ENCODE data around the gene PEG3.
A peak's percentile ranks its signal among the peaks of the same experiment; 100 is the strongest.

Gene PEG3

DNA sequence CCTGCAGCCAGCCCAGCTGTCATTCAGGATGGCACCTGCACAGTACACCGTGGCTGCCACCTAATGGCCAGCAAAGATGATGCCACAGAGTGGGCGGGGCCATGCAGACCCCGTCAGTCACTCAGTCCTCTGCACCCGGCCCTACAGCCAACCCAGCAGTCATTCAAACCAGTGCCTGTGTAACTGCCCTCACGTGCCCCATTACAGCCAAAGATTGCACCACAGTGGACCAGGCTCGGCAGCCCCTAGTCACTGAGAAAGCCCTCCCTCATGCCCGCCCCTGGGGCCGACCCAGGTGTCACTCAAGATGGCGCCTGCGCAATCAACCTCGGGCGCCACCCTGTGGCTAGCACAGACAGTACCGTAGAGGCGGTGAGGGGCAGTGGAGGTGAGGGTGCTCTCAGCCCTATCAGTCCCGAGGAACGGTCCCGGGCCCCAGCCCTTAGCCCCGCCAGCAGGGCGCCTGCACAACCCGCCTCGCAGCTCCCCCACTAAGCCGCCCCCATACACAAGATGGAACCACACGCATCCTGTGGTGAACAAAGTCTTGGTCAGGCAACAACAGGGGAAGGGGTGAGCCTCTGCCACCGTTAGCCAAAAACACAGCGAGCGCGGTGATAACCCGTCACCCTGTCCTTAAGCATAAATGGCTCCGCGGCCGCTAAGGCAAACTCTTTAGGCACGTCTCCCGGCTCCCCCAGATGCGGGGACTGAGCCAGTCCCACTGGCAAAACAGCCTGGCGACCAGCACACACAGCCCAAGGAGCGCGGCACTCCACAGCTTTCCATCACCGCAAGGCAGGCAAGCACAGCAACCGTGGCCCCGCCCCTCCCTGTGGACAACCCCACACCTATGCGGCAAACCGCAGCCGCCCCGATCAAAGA is 2.3 kb downstream of the PEG3 start:
- H3K4me3 ChIP-seq (ENCODE audit: low read depth in 1 of 2, low read length in 2 of 2) = peak overlapping the region; percentile 33 to 58

DNA sequence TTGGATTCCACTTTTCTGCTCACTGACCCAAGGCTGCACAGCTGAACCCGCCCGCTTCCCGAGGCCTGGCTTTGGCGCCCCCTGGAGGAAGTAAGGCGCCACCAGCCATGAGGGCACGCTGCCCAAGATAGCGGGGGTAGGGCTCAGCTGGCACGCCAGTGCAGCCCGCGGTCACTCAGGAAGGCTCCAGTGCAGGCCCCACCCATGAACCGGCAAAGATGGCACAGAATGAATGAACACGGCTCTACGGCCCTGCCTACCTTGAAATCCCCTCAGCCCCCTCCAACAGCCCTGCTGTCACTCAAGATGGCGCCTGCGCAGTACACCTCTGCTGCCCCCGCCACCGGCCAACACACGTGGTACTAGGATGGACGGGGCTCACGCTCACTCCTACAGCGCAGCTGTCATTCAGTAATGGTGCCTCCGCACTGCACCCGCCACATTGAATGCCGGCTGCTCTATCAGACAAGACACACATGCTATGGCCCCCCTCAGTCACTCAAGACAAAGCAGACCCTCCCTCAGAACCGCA is 3.0 kb downstream of the PEG3 start:
- Histone ChIP-seq H3K4me3 (ENCODE audit: low read depth in 1 of 2, low read length in 2 of 2) (peak overlapping the region; percentile 33 to 58), H3K9ac (ENCODE audit: low read length) (no peak overlapping the region), H3K27ac (ENCODE audit: low read depth, low read length) (peak overlapping the region; percentile 65), H3K9me3 (ENCODE audit: low read length) (no peaks in the 10 kb centered on the region), H3K36me3 (ENCODE audit: insufficient read depth, low read length) (no peaks in the 10 kb centered on the region), H3K27me3 (ENCODE audit: control insufficient read depth in 1 of 2, insufficient read depth in 2 of 2, low read length in 2 of 2) (no peaks in the 10 kb centered on the region), H3K4me1 (ENCODE audit: insufficient read depth, low read length) (no peaks in the 10 kb centered on the region)

More for the DNA sequence above, 2.3 kb downstream of the PEG3 start:
- Histone ChIP-seq H3K4me1 (ENCODE audit: insufficient read depth, low read length) (no peaks in the 10 kb centered on the region), H3K27ac (ENCODE audit: low read depth, low read length) (peak overlapping the region; percentile 65), H3K36me3 (ENCODE audit: insufficient read depth, low read length) (no peaks in the 10 kb centered on the region), H3K27me3 (ENCODE audit: control insufficient read depth in 1 of 2, insufficient read depth in 2 of 2, low read length in 2 of 2) (no peaks in the 10 kb centered on the region), H3K9ac (ENCODE audit: low read length) (no peak overlapping the region), H3K9me3 (ENCODE audit: low read length) (no peaks in the 10 kb centered on the region)

DNA sequence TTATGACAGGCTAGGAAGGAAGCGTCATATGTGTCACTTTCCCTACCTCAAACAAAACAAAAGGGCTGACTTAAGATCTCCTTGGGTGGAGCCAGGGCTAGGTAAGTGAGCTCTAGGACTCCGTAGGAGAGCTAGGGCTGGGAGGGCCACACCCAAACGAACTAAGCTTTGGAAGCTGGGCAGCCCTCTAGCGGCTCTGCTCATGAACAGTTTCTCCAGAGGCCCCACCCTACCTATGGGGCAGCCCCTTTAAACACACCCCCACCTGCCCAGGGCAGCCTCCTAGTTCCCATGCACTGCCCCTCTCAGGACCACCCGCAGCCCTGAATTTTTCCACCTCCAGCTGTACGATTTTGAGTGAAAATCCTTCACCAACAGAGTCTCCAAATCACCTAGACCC is 3.5 kb downstream of the PEG3 start:
- Histone ChIP-seq H3K9ac (ENCODE audit: low read length) (no peak overlapping the region), H3K4me1 (ENCODE audit: insufficient read depth, low read length) (no peaks in the 10 kb centered on the region), H3K36me3 (ENCODE audit: insufficient read depth, low read length) (no peaks in the 10 kb centered on the region), H3K27ac (ENCODE audit: low read depth, low read length) (no peak overlapping the region), H3K27me3 (ENCODE audit: control insufficient read depth in 1 of 2, insufficient read depth in 2 of 2, low read length in 2 of 2) (no peaks in the 10 kb centered on the region), H3K9me3 (ENCODE audit: low read length) (no peaks in the 10 kb centered on the region), H3K4me3 (ENCODE audit: low read depth in 1 of 2, low read length in 2 of 2) (peak overlapping the region in 1 of 2 donors; percentile 24)

DNA sequence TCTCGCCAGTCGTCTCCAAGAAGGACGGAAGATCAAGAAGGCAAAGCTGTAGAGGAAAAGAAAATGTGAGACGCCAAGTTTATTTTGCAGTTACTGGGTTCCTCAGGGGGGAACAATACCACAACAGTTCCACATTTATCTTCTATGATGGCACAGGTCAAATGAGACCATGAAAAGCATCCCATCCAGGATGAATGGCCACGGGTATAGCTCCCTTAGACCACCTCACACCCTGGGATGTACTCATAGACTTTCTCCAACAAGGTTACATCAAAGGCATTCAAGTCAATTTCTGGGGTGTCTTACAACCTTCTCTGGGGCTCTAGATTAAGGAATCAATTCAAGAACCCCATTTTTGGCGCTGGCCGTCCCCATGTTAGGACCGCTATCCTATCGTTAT is 4.5 kb downstream of the PEG3 start:
- H3K9ac ChIP-seq (ENCODE audit: low read length) = no peak overlapping the region
- no peaks in the 10 kb centered on the region for H3K27me3 ChIP-seq (ENCODE audit: control insufficient read depth in 1 of 2, insufficient read depth in 2 of 2, low read length in 2 of 2)
- H3K4me3 ChIP-seq (ENCODE audit: low read depth in 1 of 2, low read length in 2 of 2) = no peak overlapping the region
- H3K4me1 ChIP-seq (ENCODE audit: insufficient read depth, low read length) = no peaks in the 10 kb centered on the region
- H3K9me3 ChIP-seq (ENCODE audit: low read length) = no peaks in the 10 kb centered on the region
- no peaks in the 10 kb centered on the region for H3K36me3 ChIP-seq (ENCODE audit: insufficient read depth, low read length)
- H3K27ac ChIP-seq (ENCODE audit: low read depth, low read length) = no peak overlapping the region

DNA sequence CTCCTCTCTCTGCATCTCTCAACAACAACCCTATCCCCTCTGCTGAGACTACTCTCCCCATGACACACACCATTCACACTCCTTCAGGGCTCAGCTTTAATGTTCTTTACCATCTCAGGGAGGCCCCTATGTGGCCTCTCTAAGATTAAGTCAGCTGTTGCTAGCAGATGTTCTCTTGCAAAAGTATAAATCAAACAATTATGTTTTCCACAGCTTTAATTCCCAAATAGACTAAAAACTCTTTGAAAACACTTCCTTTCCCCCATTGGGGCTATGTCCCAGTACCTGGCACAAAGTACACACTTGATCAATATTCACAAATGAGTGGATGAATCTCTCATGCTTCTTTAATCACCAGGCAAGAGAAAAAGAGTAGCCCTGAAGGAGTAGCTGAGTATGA is 5.1 kb downstream of the PEG3 start:
- Histone ChIP-seq H3K9ac (ENCODE audit: low read length) (no peak overlapping the region), H3K36me3 (ENCODE audit: insufficient read depth, low read length) (no peaks in the 10 kb centered on the region), H3K4me1 (ENCODE audit: insufficient read depth, low read length) (no peaks in the 10 kb centered on the region), H3K27me3 (ENCODE audit: control insufficient read depth in 1 of 2, insufficient read depth in 2 of 2, low read length in 2 of 2) (no peaks in the 10 kb centered on the region), H3K9me3 (ENCODE audit: low read length) (no peaks in the 10 kb centered on the region), H3K27ac (ENCODE audit: low read depth, low read length) (no peak overlapping the region), H3K4me3 (ENCODE audit: low read depth in 1 of 2, low read length in 2 of 2) (no peak overlapping the region)

DNA sequence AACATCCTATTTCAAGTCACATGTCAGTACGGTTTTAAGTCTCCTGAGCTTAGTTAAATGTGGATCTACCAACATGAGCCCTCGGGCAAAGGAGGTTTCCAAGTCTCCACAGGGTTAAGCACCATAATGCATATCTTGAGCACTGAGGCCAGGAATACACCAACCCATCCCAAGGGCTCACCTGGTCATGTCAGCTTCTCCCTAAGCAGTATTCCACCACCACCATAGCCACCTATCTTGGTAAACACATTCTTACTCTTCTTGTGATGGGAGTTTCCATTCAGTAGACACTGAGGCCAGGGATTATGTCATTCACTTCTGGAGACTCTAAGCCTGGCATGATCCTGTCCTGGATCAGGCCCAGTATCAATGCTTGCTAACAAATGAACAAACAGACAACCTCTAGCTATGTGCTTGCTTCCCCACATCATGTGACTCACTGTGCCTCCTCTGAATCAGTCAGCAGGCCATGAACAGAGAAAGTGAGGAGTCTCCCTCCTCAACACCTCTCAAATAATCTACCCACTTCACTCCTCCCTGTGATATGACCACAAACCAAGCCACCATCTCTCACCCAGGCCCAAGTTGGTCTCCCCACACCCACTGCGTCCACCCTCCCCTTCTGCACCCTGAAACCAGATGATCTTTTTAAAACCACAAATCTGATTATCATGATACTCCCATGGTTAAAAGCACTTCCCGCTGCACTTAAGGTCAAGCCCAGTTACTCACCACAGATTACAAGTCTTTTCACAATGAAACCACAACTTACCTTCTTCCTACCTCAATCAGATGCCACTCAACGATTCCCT is 5.8 kb downstream of the PEG3 start:
- Histone ChIP-seq H3K9ac (ENCODE audit: low read length) (no peak overlapping the region), H3K9me3 (ENCODE audit: low read length) (no peaks in the 10 kb centered on the region), H3K4me1 (ENCODE audit: insufficient read depth, low read length) (no peaks in the 10 kb centered on the region), H3K36me3 (ENCODE audit: insufficient read depth, low read length) (no peaks in the 10 kb centered on the region), H3K4me3 (ENCODE audit: low read depth in 1 of 2, low read length in 2 of 2) (no peak overlapping the region), H3K27me3 (ENCODE audit: control insufficient read depth in 1 of 2, insufficient read depth in 2 of 2, low read length in 2 of 2) (no peaks in the 10 kb centered on the region), H3K27ac (ENCODE audit: low read depth, low read length) (no peak overlapping the region)

DNA sequence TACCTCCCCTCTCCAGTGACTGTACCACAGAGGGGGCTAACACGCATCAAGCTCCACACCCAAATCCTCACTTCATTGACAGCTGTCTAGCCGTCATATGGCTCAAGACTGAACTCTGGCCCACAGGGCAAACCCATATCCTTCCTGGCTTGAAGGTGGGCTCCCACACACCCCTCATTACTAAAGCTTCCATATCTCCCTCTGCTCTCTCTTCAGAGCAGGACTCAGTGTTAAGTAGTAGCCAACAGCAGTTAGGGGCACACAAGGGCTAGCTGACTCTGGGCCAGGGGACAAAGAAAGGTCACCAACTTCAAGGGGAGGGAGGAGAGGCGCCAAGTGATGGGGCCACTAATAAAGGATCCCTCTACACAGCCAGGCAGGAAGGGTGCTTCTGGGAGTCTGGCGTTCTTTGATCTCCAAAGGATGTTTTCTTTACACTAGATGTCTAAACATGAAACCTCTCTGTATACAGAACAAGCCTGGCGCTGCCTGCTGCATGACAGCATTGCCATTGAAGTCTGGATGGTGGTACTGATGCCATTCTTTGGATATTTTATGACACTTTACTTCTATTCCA is 8.1 kb downstream of the PEG3 start:
- H3K36me3 ChIP-seq (ENCODE audit: insufficient read depth, low read length) = no peaks in the 10 kb centered on the region
- no peak overlapping the region for H3K4me3 ChIP-seq (ENCODE audit: low read depth in 1 of 2, low read length in 2 of 2)
- no peaks in the 10 kb centered on the region for H3K9me3 ChIP-seq (ENCODE audit: low read length)
- no peak overlapping the region for H3K9ac ChIP-seq (ENCODE audit: low read length)
- no peaks in the 10 kb centered on the region for H3K27me3 ChIP-seq (ENCODE audit: control insufficient read depth in 1 of 2, insufficient read depth in 2 of 2, low read length in 2 of 2)
- no peaks in the 10 kb centered on the region for H3K4me1 ChIP-seq (ENCODE audit: insufficient read depth, low read length)
- no peak overlapping the region for H3K27ac ChIP-seq (ENCODE audit: low read depth, low read length)

DNA sequence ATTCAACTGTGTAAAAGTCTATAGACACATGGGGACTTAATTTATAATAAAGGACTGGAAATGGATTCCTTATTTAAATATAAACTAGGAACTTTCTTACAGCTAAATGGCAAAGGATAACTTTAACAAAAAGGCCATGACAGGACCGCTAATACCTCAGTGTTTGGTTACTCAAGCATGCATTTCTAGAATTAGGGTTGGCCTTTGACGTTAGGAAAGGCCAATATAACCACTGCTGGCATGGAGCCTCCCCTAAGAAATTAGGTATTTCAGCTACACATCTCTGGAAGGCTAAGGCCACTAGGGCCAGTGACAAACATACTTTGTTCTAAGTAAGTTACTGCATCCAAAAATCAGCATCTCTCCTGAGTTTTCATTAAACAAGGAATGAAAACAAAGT is 9.3 kb downstream of the PEG3 start:
- H3K27ac ChIP-seq (ENCODE audit: low read depth, low read length) = no peak overlapping the region
- H3K4me1 ChIP-seq (ENCODE audit: insufficient read depth, low read length) = no peaks in the 10 kb centered on the region
- H3K4me3 ChIP-seq (ENCODE audit: low read depth in 1 of 2, low read length in 2 of 2) = no peak overlapping the region
- no peak overlapping the region for H3K9ac ChIP-seq (ENCODE audit: low read length)
- no peaks in the 10 kb centered on the region for H3K27me3 ChIP-seq (ENCODE audit: control insufficient read depth in 1 of 2, insufficient read depth in 2 of 2, low read length in 2 of 2)
- H3K9me3 ChIP-seq (ENCODE audit: low read length) = no peaks in the 10 kb centered on the region
- H3K36me3 ChIP-seq (ENCODE audit: insufficient read depth, low read length) = no peaks in the 10 kb centered on the region

DNA sequence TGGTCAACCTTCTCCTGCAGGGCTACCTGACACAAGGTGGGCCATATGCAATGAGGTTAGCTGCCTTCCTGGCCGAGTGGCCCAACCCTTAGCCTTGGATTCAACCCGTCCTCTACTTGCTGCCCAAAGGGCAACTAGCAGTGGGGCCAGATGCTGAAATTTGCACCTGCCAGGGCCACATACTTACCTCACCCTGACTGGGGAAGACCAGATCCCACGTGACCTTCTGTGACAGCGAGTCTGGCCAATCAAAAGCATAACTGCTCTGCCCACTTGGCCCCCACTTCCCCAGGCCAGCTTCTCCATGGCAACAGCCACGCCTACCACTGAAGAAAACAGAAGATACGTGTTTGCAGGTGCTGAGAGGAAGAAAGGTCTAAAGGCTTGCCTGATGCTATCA is 10.9 kb downstream of the PEG3 start:
- no peaks in the 10 kb centered on the region for H3K4me1 ChIP-seq (ENCODE audit: insufficient read depth, low read length)
- H3K27ac ChIP-seq (ENCODE audit: low read depth, low read length) = no peak overlapping the region
- no peak overlapping the region for H3K4me3 ChIP-seq (ENCODE audit: low read depth in 1 of 2, low read length in 2 of 2)
- no peaks in the 10 kb centered on the region for H3K9me3 ChIP-seq (ENCODE audit: low read length)
- H3K9ac ChIP-seq (ENCODE audit: low read length) = no peak overlapping the region
- no peaks in the 10 kb centered on the region for H3K27me3 ChIP-seq (ENCODE audit: control insufficient read depth in 1 of 2, insufficient read depth in 2 of 2, low read length in 2 of 2)
- no peaks in the 10 kb centered on the region for H3K36me3 ChIP-seq (ENCODE audit: insufficient read depth, low read length)

DNA sequence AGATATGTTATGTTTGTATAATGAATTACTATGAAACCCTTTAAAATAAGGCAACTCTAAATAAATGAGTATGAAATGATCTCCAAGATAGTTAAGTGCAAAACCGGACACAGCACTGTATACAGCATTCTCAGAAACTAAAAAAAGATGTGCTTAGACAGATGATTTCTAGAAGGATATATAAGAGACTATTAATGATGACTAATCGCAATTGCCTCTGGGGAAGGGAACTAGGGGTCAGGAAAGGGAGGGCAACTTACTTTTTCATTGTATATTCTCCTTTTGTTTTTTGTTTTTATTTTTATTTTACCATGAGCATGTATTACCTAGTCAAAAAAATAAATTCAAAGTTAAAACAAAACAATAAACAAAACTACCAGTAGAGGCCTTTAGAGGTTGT is 12.8 kb downstream of the PEG3 start:
- no peak overlapping the region for H3K9ac ChIP-seq (ENCODE audit: low read length)
- no peaks in the 10 kb centered on the region for H3K9me3 ChIP-seq (ENCODE audit: low read length)

DNA sequence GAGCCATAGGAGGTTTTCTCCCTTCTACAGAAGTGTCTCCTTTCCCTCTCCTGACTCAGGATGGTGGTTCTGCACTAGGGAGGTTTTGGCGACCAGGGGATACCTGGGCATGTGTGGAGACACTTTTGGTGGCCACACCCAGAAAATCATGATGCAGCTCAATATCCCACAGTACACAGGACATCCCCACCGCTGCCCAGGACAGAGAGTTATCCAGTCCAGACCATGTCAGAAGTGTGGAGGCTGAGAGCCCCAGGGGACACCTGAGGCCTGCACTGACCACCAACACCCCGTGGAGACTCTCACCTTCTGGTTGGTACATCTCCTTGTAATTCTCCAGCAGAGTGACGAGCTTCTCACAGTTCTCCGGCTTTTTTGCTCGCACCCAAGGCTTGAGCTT is 16.6 kb downstream of the PEG3 start:
- Histone ChIP-seq H3K9me3 (ENCODE audit: low read length) (no peaks in the 10 kb centered on the region), H3K27ac (ENCODE audit: low read depth, low read length) (no peak overlapping the region), H3K4me3 (ENCODE audit: low read depth in 1 of 2, low read length in 2 of 2) (no peak overlapping the region), H3K4me1 (ENCODE audit: insufficient read depth, low read length) (no peaks in the 10 kb centered on the region), H3K9ac (ENCODE audit: low read length) (no peak overlapping the region), H3K36me3 (ENCODE audit: insufficient read depth, low read length) (peaks cover 15% of the 10 kb centered on the region), H3K27me3 (ENCODE audit: control insufficient read depth in 1 of 2, insufficient read depth in 2 of 2, low read length in 2 of 2) (no peaks in the 10 kb centered on the region)

More for the DNA sequence above, 12.8 kb downstream of the PEG3 start:
- H3K4me3 ChIP-seq (ENCODE audit: low read depth in 1 of 2, low read length in 2 of 2) = no peak overlapping the region
- H3K27me3 ChIP-seq (ENCODE audit: control insufficient read depth in 1 of 2, insufficient read depth in 2 of 2, low read length in 2 of 2) = no peaks in the 10 kb centered on the region
- H3K4me1 ChIP-seq (ENCODE audit: insufficient read depth, low read length) = no peaks in the 10 kb centered on the region
- no peak overlapping the region for H3K27ac ChIP-seq (ENCODE audit: low read depth, low read length)
- H3K36me3 ChIP-seq (ENCODE audit: insufficient read depth, low read length) = peaks cover 7% of the 10 kb centered on the region

Data from muscle layer of colon (tissue), 2 donors.